ENCODE results near the gene MACROD2. TPM values are rescaled to one million over a fixed set of nuclear protein-coding genes. Genes with fewer than 3 reads are reported as not detected.

MACROD2 gene
- total RNA-seq, 4 donors from 2014 or later = 4.6 to 33.0 (median 8.3) TPM

DNA sequence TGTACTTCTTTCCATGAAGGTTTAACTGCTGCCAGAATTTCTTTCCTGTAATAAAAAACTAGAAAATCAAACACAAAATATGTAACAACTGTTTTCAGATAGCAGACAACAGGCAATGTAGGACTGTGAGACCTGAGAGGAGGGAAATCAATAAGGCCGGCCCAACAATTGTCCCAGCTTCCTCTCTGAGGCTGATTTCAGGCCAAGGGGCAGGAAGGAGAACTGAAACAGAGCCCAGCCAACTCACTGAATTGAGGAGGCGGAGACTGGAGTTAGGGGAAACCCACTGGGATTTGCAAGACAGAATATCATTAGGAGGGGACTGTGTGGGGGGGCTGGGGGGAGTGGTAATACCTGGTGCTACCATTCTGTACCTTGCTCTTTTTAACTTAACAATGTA is 299.9 kb downstream of the MACROD2 start:
- intact Hi-C loops (cut with DNase I; ENCODE audit: low total_unique reads) = no loop called here
- 20 to 21% methylated on average over 2 of the region's 2 CpGs for WGBS, 2 donors (ENCODE audit: low coverage in 1 of 2)
- Histone ChIP-seq H3K4me3 (no peak overlapping the region), H3K27me3 (no peaks in the 10 kb centered on the region), H3K4me1 (no peaks in the 10 kb centered on the region), H3K36me3 (no peaks in the 10 kb centered on the region), H3K9me3 (no peaks in the 10 kb centered on the region), H3K27ac (no peak overlapping the region)
- DNase-seq = no peak
- in situ Hi-C loops (cut with MboI; ENCODE audit: low pct_ligation_motif_present in 1 of 4, low pct_unique_long_range_greater_than_20kb in 1 of 4, low sequenced_read_pairs in 3 of 4) = no loop called here
- no peak for TF ChIP-seq CTCF (IDR thresholded peaks at IDR 0.05)

DNA sequence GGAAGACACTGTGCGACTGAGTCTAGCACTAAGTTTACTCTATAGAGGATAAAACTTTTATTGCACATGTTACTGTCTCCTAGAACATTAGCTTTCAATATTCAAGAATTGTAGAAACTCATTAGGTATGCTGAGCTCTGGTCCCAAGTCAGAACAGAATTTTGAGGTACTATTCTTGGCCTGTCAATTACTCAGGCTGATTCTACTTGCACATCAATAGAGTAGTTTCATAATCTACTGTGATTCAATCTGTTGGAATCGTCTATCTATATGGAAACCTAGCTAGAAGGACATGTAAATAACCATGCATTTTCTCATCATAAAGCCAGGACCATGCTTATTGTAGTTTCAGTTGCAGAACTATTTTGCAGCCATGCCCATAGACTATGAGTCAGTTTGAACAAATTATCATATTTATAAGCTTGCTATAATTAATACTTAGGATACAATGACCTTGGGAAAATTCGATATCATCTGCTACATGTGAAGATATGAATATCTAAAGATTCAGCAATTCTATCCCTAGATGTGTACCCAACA is 300.5 kb downstream of the MACROD2 start:
- DNase-seq = no peak
- WGBS, 2 donors (ENCODE audit: low coverage in 1 of 2) = 41 to 87% methylated on average over 2 to 3 of the region's 3 CpGs
- no peaks in the 10 kb centered on the region for H3K36me3 ChIP-seq
- TF ChIP-seq POLR2A (IDR thresholded peaks at IDR 0.05) (no peak), POLR2AphosphoS5 (IDR thresholded peaks at IDR 0.05) (no peak), EP300 (IDR thresholded peaks at IDR 0.05; ENCODE audit: low read depth) (no peak), CTCF (IDR thresholded peaks at IDR 0.05) (no peak)
- no peaks in the 10 kb centered on the region for H3K27me3 ChIP-seq
- H3K4me3 ChIP-seq = no peak overlapping the region
- in situ Hi-C loops (cut with MboI; ENCODE audit: low pct_ligation_motif_present in 1 of 4, low pct_unique_long_range_greater_than_20kb in 1 of 4, low sequenced_read_pairs in 3 of 4) = no loop called here
- no peaks in the 10 kb centered on the region for H3K4me1 ChIP-seq
- H3K27ac ChIP-seq = no peak overlapping the region
- intact Hi-C loops (cut with DNase I; ENCODE audit: low total_unique reads) = no loop called here
- H3K9me3 ChIP-seq = no peaks in the 10 kb centered on the region

GRCh38 chr20:14299831-14300230 is 304.5 kb downstream of the MACROD2 start:
- no peak for DNase-seq
- H3K4me3 ChIP-seq = no peak overlapping the region
- no peaks in the 10 kb centered on the region for H3K36me3 ChIP-seq
- no peaks in the 10 kb centered on the region for H3K9me3 ChIP-seq
- intact Hi-C loops (cut with DNase I; ENCODE audit: low total_unique reads) (no loop called here), in situ Hi-C loops (cut with MboI; ENCODE audit: low pct_ligation_motif_present in 1 of 4, low pct_unique_long_range_greater_than_20kb in 1 of 4, low sequenced_read_pairs in 3 of 4) (no loop called here)
- no peak overlapping the region for H3K27ac ChIP-seq
- no peaks in the 10 kb centered on the region for H3K27me3 ChIP-seq
- H3K4me1 ChIP-seq = no peaks in the 10 kb centered on the region
- no peak for TF ChIP-seq POLR2AphosphoS5 (IDR thresholded peaks at IDR 0.05)
- TF ChIP-seq POLR2A (IDR thresholded peaks at IDR 0.05) = no peak
- TF ChIP-seq CTCF (IDR thresholded peaks at IDR 0.05) = no peak
- TF ChIP-seq EP300 (IDR thresholded peaks at IDR 0.05; ENCODE audit: low read depth) = no peak
- WGBS, 2 donors (ENCODE audit: low coverage in 1 of 2) = 86 to 94% methylated on average over 4 of the region's 4 CpGs

DNA sequence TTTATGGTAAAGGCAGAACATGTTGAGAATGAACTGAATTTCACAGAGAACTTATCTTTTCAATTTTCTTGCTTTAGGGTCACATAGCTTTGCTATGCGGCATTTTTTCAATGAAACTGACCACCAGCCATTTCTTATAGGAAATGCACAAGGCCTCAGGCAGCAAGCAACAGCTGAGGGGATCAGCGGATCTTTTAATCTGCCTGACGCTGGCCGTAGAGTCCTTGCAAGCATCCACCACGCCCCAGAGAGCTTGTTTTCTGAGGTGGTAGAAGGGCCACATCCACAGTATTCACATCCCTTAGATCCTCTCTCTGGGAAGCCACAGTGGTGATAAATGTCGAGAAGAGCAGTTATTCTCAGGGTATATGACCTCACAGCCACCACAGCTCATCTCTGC is 307.8 kb downstream of the MACROD2 start:
- TF ChIP-seq CTCF (IDR thresholded peaks at IDR 0.05) = no peak
- TF ChIP-seq EP300 (IDR thresholded peaks at IDR 0.05; ENCODE audit: low read depth) = no peak
- no peak for TF ChIP-seq POLR2AphosphoS5 (IDR thresholded peaks at IDR 0.05)
- TF ChIP-seq POLR2A (IDR thresholded peaks at IDR 0.05) = no peak
- H3K27me3 ChIP-seq = no peaks in the 10 kb centered on the region
- H3K27ac ChIP-seq = no peak overlapping the region
- no peak overlapping the region for H3K4me3 ChIP-seq
- 80% methylated on average over 6 of the region's 6 CpGs; no CpG with 5 or more reads in 1 of the 2 donors for WGBS, 2 donors (ENCODE audit: low coverage in 1 of 2)
- DNase-seq = no peak
- no peaks in the 10 kb centered on the region for H3K9me3 ChIP-seq
- no peaks in the 10 kb centered on the region for H3K36me3 ChIP-seq
- peaks cover 0 to 8% (median 2%) of the 10 kb centered on the region in 4 donors for H3K4me1 ChIP-seq
- intact Hi-C loops (cut with DNase I; ENCODE audit: low total_unique reads) = no loop called here
- in situ Hi-C loops (cut with MboI; ENCODE audit: low pct_ligation_motif_present in 1 of 4, low pct_unique_long_range_greater_than_20kb in 1 of 4, low sequenced_read_pairs in 3 of 4) = no loop called here
